HT-29 (cell line): ENCODE results near the gene TIMM8A. TPM values are rescaled to one million over a fixed set of nuclear protein-coding genes. Genes with fewer than 3 reads are reported as not detected.
A peak's percentile ranks its signal among the peaks of the same experiment; 100 is the strongest.
"Not testable (repeated sequence)": the region's sequence is repeated elsewhere in the genome, so short reads cannot be mapped to it uniquely, and the experiment has no call there.

Experiments
- DNase-seq: peaks from one replicate; pipeline ENCODE4 v3.0.0-alpha.2; 2015; ENCODE audit warnings: low spot score
- small RNA-seq: library from RNA; depleted of rRNA; stranded (forward); fragments of <200 nt; gene quantifications from one replicate; pipeline ENCODE3, GENCODE V24; 2014
- total RNA-seq: library from RNA; depleted of rRNA; stranded (reverse); fragments of >200 nt; shearing (Covaris generic); gene quantifications from 2 replicates; pipeline ENCODE4 v1.2.3, GENCODE V29; 2014; rRNA removed

Gene TIMM8A
- total RNA-seq, 1 experiment from 2014 or later, result 5.3 TPM

DNA sequence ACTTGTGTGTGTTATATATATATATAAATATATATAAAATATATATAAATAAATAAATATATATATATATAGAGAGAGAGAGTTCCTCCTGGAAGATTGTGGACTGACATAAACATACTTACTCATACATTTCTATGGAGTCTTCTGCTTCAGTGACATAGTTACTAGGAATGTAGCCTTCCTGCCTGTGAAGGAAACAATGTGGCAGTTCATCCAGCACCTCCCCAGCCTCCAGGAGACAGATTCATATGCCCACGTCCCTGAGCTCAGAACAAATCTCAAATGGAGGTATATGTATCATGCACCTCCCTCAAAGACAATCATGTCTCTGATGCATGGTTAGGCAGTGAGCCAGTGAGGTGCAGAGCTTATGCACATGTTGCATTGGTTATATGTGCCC, 11.4 kb upstream of the TIMM8A start:
- DNase-seq, result no peak

- peak; percentile 40 for DNase-seq
Observed at GRCh38 chrX:101357166-101357795, 8.7 kb upstream of the TIMM8A start.

GRCh38 chrX:101349193-101349562, 636 bp upstream of the TIMM8A start:
- DNase-seq, result no peak

- peak; percentile 26 for DNase-seq
Observed at GRCh38 chrX:101347859-101348451, 587 bp downstream of the TIMM8A start.

DNA sequence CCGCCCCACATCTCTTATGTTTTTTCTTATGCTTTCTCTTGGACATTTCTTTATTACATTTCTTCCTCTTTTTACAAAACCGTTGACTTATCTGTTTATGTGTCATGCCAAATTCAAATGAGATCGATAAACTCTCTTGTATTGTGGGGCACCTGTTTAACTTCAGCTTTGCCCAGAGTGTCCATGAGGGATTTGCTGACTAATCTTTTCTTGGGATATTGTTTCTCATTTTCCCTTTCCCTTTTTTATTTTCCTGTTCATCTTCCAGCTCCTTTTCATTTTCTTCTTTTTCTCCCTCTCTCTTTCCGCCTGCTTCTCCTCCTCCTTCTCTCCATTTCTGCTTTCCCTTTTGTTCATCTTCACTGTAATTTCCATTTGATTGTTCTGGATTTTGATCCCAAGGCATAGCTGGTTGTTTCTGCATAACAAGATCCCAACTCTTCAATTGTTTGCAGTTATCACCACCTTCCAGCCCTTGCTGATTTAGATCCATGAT, 10.7 kb downstream of the TIMM8A start:
- no peak for DNase-seq

- DNase-seq, result not testable (repeated sequence)
Observed at GRCh38 chrX:101334310-101334709, 14.2 kb downstream of the TIMM8A start.

GRCh38 chrX:101326600-101326999, 21.9 kb downstream of the TIMM8A start:
- not testable (repeated sequence) for DNase-seq

- DNase-seq, result no peak
Observed at GRCh38 chrX:101303790-101304189, 44.8 kb downstream of the TIMM8A start.

Small RNAs within 50 kb of the gene (small RNA-seq; reads per million reads assigned to genes)
- gene RNU6-934P, result not detected

Other genes starting within 250 kb of the TIMM8A start
- 0.05 and 0.13 TPM in 2 replicates for gene DRP2, start 129.0 kb downstream of the TIMM8A start, total RNA-seq
- gene TAF7L, start 57.4 kb downstream of the TIMM8A start, total RNA-seq, result not detected in 2 replicates
- gene BTK, start 37.4 kb upstream of the TIMM8A start, total RNA-seq, result not detected in 2 replicates
- gene RPL36A, start 42.3 kb upstream of the TIMM8A start, total RNA-seq, result 658 and 887 TPM in 2 replicates
- gene GLA, start 59.2 kb upstream of the TIMM8A start, total RNA-seq, result 53.8 and 54.9 TPM in 2 replicates
- gene HNRNPH2, start 59.5 kb upstream of the TIMM8A start, total RNA-seq, result 47.7 and 51.5 TPM in 2 replicates
- 0.13 and 0.43 TPM in 2 replicates for gene ARMCX4, start 136.7 kb upstream of the TIMM8A start, total RNA-seq
- gene ARMCX1, start 201.8 kb upstream of the TIMM8A start, total RNA-seq, result not detected in 2 replicates